B cell (primary cell): ENCODE results near the gene FAM25G. TPM values are rescaled to one million over a fixed set of nuclear protein-coding genes. Genes with fewer than 3 reads are reported as not detected.
"Not testable (repeated sequence)": the region's sequence is repeated elsewhere in the genome, so short reads cannot be mapped to it uniquely, and the experiment has no call there.

Experiments
- ATAC-seq: fragments of 200-7000 bp; cut with Tn5 transposase; one replicate; pipeline ENCODE4 v1.10.0; 2021; ENCODE audit warnings: low read depth, mild to moderate bottlenecking, moderate number of reproducible peaks, moderate library complexity
- CTCF ChIA-PET: fragments of 350-600 bp; sonication (Branson Sonifier 250); formaldehyde crosslinking; loops from one replicate; lab custom pipeline; 2021; ENCODE audit warnings: antibody characterized with exemption, inconsistent platforms; lab: Charles Lee
- POLR2A ChIA-PET: fragments of 350-600 bp; sonication (Branson Sonifier 250); formaldehyde crosslinking; loops from one replicate; lab custom pipeline; 2021; ENCODE audit warnings: antibody characterized with exemption; lab: Charles Lee
- DNase-seq: peaks from one replicate; pipeline ENCODE4 v3.0.0; 2013
- H2AFZ ChIP-seq: 2 replicates; pipeline ENCODE4 v1.6.1; 2012; ENCODE audit warnings: mild to moderate bottlenecking, low read depth, low read length; ENCODE audit not compliant: insufficient read depth, poor library complexity, severe bottlenecking
- H3K27ac ChIP-seq, 2 donors: 1 replicate in 1 of 2; 2 replicates in 1 of 2; pipeline ENCODE4 v1.5.1; 2012 to 2013; ENCODE audit warnings: low read length in 2 of 2, mild to moderate bottlenecking in 2 of 2, moderate library complexity in 1 of 2
- H3K27me3 ChIP-seq, 4 experiments: fragments of 200-600 bp in 1 of 4; sonication (generic) in 1 of 4; replicated peaks in 1 of 4; 1 replicate in 2 of 4; 2 replicates in 2 of 4; pipeline versions ENCODE4 v1.6.1 to v1.7.0; 2013 to 2016; ENCODE audit warnings: low read length in 3 of 4, mild to moderate bottlenecking in 2 of 4, mixed read lengths in 1 of 4, moderate library complexity in 1 of 4; ENCODE audit not compliant: insufficient read depth in 4 of 4, control insufficient read depth in 3 of 4; ENCODE audit errors: control extremely low read depth in 1 of 4
- H3K36me3 ChIP-seq, 2 experiments: replicated peaks in 1 of 2; 1 replicate in 1 of 2; 2 replicates in 1 of 2; pipeline versions ENCODE4 v1.6.1 to v1.7.1; 2013; ENCODE audit warnings: low read length in 1 of 2; ENCODE audit not compliant: insufficient read depth in 2 of 2, control insufficient read depth in 1 of 2; ENCODE audit errors: control extremely low read depth in 1 of 2, extremely low read depth in 1 of 2
- H3K4me1 ChIP-seq, 2 donors: fragments of 200-600 bp in 1 of 2; sonication (generic) in 1 of 2; 1 replicate in 1 of 2; 2 replicates in 1 of 2; pipeline versions ENCODE4 v1.5.1 to v1.6.1; 2013 to 2017; ENCODE audit warnings: low read length in 2 of 2; ENCODE audit not compliant: control insufficient read depth in 2 of 2, insufficient read depth in 2 of 2
- H3K4me2 ChIP-seq: replicated peaks from 2 replicates; pipeline ENCODE3; 2012; ENCODE audit warnings: mild to moderate bottlenecking, low read depth, low read length; ENCODE audit not compliant: poor library complexity, severe bottlenecking
- H3K4me3 ChIP-seq, 5 experiments: fragments of 200-600 bp in 1 of 5; sonication (generic) in 1 of 5; 1 replicate in 3 of 5; 2 replicates in 2 of 5; pipeline versions ENCODE4 v1.5.1 to v1.7.0; 2011 to 2016; ENCODE audit warnings: low read length in 4 of 5, mild to moderate bottlenecking in 4 of 5, low read depth in 2 of 5, control low read depth in 1 of 5, moderate library complexity in 1 of 5; ENCODE audit not compliant: insufficient read depth in 1 of 5; ENCODE audit errors: control extremely low read depth in 1 of 5, extremely low read depth in 1 of 5
- H3K79me2 ChIP-seq: fragments of 200-600 bp; sonication (generic); one replicate; pipeline ENCODE4 v1.6.0; 2016; ENCODE audit warnings: low read length; ENCODE audit not compliant: control insufficient read depth, insufficient read depth
- H3K9ac ChIP-seq: fragments of 200-600 bp; sonication (generic); 2 replicates; pipeline ENCODE4 v1.6.1; 2017; ENCODE audit warnings: mild to moderate bottlenecking, low read length, moderate library complexity
- H3K9me3 ChIP-seq, 3 donors: one replicate each; pipeline versions ENCODE4 v1.6.1 to v1.7.1; 2013; ENCODE audit warnings: low read length in 2 of 3; ENCODE audit not compliant: control insufficient read depth in 2 of 3, insufficient read depth in 1 of 3; ENCODE audit errors: control extremely low read depth in 1 of 3
- H4K20me1 ChIP-seq: 2 replicates; pipeline ENCODE4 v1.6.0; 2012; ENCODE audit warnings: mild to moderate bottlenecking, low read length; ENCODE audit not compliant: insufficient read depth, control insufficient read depth, poor library complexity, severe bottlenecking
- H3K27ac Mint-ChIP-seq: one replicate; pipeline ENCODE4 v1.8.0; 2021; ENCODE audit warnings: mixed read lengths
- H3K27me3 Mint-ChIP-seq: one replicate; pipeline ENCODE4 v1.8.0; 2021; ENCODE audit warnings: mixed read lengths
- H3K4me1 Mint-ChIP-seq: one replicate; pipeline ENCODE4 v1.8.0; 2021; ENCODE audit warnings: mixed read lengths
- H3K4me3 Mint-ChIP-seq: one replicate; pipeline ENCODE4 v1.8.0; 2021; ENCODE audit warnings: mixed read lengths
- H3K9me3 Mint-ChIP-seq: one replicate; pipeline ENCODE4 v1.8.0; 2022; ENCODE audit warnings: mixed read lengths; ENCODE audit not compliant: insufficient read depth
- WGBS: methylation state at CpG from one replicate; pipeline ENCODE4 v1.1.5; 2013; ENCODE audit warnings: missing lambda C conversion rate; ENCODE audit not compliant: insufficient coverage; 5-methylcytosine and 5-hydroxymethylcytosine counted together
- intact Hi-C: fragments of 100-400 bp; cut with micrococcal nuclease; formaldehyde crosslinking; loops from one replicate; pipeline ENCODE4 v1.10.0; 2022
- polyA plus RNA-seq: library from polyadenylated mRNA; depleted of rRNA; stranded (reverse); fragments of >200 nt; gene quantifications from 2 replicates; pipeline ENCODE4 v1.2.3, GENCODE V29; 2012
- total RNA-seq, 2 donors: library from RNA; stranded (reverse); fragments of 120-200 nt in 1 of 2; gene quantifications; 1 replicate in 1 of 2; 2 replicates in 1 of 2; pipeline versions ENCODE4 v1.2.3 to v1.2.4, GENCODE V29; 2013 to 2022

Gene FAM25G
- total and polyA plus RNA-seq, 2 donors (not counting 1 experiment from before 2014, with no cell fraction given): not detected

DNA sequence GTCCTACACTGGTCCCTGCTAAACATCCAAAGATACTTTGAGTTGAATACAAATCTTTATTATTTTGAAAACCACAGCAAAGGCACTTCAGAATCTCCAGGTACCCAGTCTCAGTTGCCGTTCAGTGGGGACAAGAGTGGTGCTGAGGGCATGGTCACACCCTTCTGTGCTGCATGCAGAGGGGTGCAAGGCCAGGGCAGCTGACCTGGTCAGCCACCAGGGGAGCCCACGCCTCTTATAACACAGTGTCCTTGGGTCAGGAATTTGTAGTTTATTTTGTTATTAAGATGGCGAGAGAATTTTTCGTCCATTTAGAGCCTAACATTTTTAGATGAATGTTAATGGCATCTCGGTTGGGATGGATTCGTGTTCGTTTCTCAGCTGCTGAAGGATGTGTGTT, 23.5 kb downstream of the FAM25G start:
- POLR2A ChIA-PET, H3K36me3 ChIP-seq, H3K4me2 ChIP-seq, ATAC-seq, H3K79me2 ChIP-seq, H3K27me3 ChIP-seq, H3K9me3 Mint-ChIP-seq, CTCF ChIA-PET, H3K4me1 Mint-ChIP-seq, H3K4me1 ChIP-seq, H3K27ac ChIP-seq, H3K9ac ChIP-seq, H4K20me1 ChIP-seq, H2AFZ ChIP-seq, H3K4me3 Mint-ChIP-seq, DNase-seq, H3K27me3 Mint-ChIP-seq, H3K4me3 ChIP-seq, H3K27ac Mint-ChIP-seq, H3K9me3 ChIP-seq, intact Hi-C loops: not testable (repeated sequence)
- WGBS: 93% methylated on average over 3 of the region's 7 CpGs

DNA sequence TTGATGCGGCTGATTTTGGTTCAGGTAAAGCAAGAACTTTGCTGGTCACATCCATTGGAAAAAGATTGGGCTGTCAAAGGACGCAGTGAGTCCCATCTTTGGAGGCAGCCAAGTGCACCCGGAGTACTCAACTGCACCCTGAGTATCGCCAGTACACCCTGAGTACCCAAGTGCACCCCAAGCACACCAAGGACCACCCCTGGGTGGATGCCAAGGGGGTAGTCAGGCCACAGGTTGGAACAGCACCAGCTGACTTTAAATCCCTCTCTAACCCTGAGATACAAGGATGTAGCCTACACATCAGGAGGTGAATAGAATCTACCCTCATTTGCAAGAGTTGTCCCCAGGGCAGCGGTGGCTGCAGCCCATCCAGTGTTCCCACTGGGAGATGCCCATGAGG, 24.0 kb downstream of the FAM25G start:
- H3K4me3 Mint-ChIP-seq, POLR2A ChIA-PET, H3K4me3 ChIP-seq, intact Hi-C loops, H3K9me3 ChIP-seq, H3K27me3 ChIP-seq, H3K36me3 ChIP-seq, ATAC-seq, H3K4me2 ChIP-seq, H3K9me3 Mint-ChIP-seq, H3K4me1 ChIP-seq, H3K27ac Mint-ChIP-seq, H3K4me1 Mint-ChIP-seq, H3K27ac ChIP-seq, H4K20me1 ChIP-seq, H3K27me3 Mint-ChIP-seq, H3K79me2 ChIP-seq, CTCF ChIA-PET, H3K9ac ChIP-seq, DNase-seq, H2AFZ ChIP-seq: not testable (repeated sequence)
- 90% methylated on average over 3 of the region's 5 CpGs for WGBS

GRCh38 chr10:47465216-47465917, 26.1 kb downstream of the FAM25G start:
- CTCF ChIA-PET, H2AFZ ChIP-seq, intact Hi-C loops, H3K4me3 ChIP-seq, H3K9me3 Mint-ChIP-seq, H3K27ac Mint-ChIP-seq, H3K4me1 ChIP-seq, DNase-seq, H4K20me1 ChIP-seq, H3K4me1 Mint-ChIP-seq, POLR2A ChIA-PET, H3K79me2 ChIP-seq, ATAC-seq, H3K4me2 ChIP-seq, H3K27ac ChIP-seq, H3K9me3 ChIP-seq, H3K9ac ChIP-seq, H3K27me3 ChIP-seq, H3K36me3 ChIP-seq, H3K4me3 Mint-ChIP-seq, H3K27me3 Mint-ChIP-seq: not testable (repeated sequence)
- 90% methylated on average over 7 of the region's 14 CpGs for WGBS

- H3K9me3 Mint-ChIP-seq, ATAC-seq, H3K4me3 ChIP-seq, H3K27me3 Mint-ChIP-seq, H3K27ac ChIP-seq, H3K4me3 Mint-ChIP-seq, H3K36me3 ChIP-seq, H3K27ac Mint-ChIP-seq, H3K9ac ChIP-seq, H3K27me3 ChIP-seq, DNase-seq, H4K20me1 ChIP-seq, POLR2A ChIA-PET, CTCF ChIA-PET, H2AFZ ChIP-seq, H3K4me1 Mint-ChIP-seq, intact Hi-C loops, H3K9me3 ChIP-seq, H3K4me2 ChIP-seq, H3K4me1 ChIP-seq, H3K79me2 ChIP-seq: not testable (repeated sequence)
- WGBS: no CpG with 5 or more reads among the region's 9 CpGs
Measured at GRCh38 chr10:47462577-47463358, 28.7 kb downstream of the FAM25G start.
